Stimulated activated CD4-positive, alpha-beta T cell treated with anti-CD3 and anti-CD28 coated beads, Interleukin-1b, Interleukin-23, amount 100 ng/mL, for 48 hours (primary cell): ENCODE results near the gene SLC24A4.

Experiments
- DNase-seq: peaks from one replicate; pipeline ENCODE4 v3.0.0-alpha.2; 2020

Gene SLC24A4

DNA sequence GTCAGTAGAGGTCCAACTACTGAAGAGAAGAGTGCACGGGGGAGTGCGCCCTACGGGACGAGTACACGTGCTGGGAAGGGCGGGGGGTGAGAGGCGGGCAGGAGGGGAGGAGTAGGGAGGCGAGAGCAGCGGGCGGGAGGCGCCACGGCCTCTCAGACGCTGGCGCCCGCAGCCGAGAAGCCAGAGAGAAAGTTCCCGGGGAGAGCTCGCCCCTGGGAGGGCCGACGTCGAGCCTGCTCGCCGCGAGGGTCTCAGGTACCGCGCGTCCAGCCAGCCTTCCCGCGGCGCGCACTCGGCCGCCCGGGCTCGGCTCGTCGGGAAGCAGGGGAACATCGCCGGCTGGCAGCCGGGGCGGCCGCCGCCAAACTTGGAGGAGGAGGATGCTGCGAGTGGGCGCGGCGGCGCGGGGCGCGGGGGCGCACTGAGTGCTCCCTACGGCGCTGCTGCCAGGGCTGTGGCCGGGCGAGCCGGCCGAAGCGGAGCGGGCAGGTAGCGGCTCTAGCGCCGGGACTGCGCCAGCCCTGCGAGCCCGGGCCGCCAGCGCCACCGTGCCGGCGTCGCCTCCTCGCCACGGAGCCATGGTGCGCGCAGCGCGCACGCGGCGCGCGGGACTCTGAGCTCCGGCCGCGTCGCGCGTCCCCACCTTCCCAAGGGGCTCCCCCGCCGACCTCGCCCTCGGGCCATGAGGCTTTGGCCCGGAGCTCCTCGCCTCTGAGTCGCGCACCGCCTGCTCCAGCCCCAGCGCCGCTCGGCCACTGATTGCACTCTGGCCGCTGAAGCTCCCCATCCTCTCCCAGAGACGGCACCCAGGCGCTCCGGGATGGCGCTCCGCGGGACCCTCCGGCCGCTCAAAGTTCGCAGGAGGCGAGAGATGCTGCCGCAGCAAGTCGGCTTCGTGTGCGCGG is at the start of gene SLC24A4:
TSS of gene SLC24A4 (plus strand) at position 155 of the 905 bp plus-strand sequence. CDS start at position 821, 666 bp downstream.
- DNase-seq: no peak

DNA sequence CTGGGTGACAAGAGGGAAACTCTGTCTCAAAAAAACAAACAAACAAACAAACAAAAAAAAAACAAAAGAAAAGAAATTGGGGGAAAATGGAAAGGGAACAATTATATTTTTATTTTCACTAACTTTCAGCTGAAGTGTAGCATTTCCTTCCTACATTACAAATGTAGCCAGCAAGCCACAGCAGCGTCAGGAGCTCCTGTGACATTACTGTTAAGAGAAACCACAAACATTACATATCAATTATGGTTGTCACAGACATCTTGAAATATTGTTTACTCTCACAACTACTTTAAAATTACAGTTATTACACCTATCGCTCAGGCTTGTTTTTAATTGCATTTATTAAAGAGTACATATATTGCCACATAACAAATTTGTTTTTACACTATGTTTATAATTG is 49.8 kb upstream of the SLC24A4 start:
- DNase-seq: no peak

GRCh38 chr14:92274055-92274454 is 48.9 kb upstream of the SLC24A4 start:
- no peak for DNase-seq

DNA sequence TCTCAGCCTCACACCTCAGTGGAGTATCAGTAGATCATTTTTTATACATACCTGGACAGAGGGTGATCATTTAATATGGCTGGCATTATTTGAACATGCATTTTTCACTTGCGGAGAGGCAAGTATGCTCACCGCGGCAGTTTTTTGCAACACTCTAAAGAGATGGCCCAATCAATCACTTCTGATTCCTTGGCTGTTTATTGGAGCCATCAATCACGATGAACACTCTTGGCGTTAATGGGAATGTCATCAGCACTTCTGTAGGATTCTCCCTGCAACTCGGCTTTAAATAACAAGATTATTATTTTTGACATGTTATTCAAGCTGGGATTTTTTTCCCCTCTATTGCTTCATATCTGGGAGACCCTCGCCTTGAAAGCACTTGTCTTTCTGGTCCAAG is 46.9 kb upstream of the SLC24A4 start:
- DNase-seq: no peak

DNA sequence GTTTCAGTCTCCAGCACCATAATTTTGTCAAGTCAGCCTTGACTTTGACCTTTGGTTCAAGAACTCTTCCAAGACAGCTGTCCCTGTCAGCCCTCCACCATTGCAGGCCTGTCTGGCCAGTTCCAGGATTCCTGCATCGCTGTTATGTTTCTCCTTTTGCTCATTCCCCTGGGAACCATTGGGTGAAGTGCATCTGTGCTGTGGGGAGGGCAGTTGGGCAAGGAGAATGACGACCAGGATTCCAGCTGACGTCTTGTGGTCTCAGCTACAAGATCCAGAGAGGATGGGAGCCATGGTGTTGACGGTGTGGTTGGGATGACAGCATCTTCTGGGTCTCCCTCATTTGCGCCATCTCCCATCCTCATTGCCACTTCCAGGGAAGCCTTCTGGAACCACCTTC is 45.9 kb upstream of the SLC24A4 start:
- no peak for DNase-seq

- DNase-seq: no peak
These were observed 42.3 kb upstream of the SLC24A4 start for GRCh38 chr14:92280554-92281262.

DNA sequence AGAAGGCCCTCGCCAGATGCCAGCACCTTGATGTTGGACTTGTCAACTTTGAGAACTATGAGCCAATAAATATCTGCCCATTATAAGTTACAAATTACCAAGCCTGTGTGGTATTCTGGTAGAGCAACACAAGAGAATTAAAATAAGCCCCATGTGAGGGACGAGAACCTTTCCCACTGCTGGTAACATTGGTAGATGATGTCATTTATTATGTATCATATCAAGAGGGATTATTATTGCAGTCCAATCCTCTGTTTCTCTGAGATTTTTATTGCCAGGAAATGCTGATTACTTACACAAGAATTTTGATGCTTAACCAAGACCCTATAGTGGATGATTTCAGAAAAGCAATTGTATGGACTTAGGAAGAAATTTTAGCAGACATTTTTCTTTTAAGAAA is 40.3 kb upstream of the SLC24A4 start:
- no peak for DNase-seq

DNA sequence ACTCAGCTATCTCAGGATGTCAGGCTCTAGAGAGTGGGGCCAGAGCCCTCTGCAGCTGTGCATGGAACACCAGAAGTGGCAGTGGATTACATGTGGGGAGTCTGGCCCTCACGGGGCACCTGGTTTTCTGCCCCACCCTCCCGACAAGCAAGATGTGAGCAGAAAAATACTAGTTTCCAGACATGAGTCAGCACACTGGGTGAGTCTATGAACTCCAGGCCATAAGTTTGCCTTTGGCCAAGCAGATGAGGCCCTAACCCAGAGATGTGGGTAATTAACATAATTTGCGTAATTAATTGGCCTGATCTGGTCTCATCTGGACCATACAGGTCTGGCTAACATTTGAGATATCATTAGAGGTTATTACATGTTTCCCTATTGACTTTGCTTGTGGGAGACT is 37.7 kb upstream of the SLC24A4 start:
- no peak for DNase-seq

- DNase-seq: no peak
These were observed 35.0 kb upstream of the SLC24A4 start for GRCh38 chr14:92287987-92288386.

- DNase-seq: no peak
These were observed 33.8 kb upstream of the SLC24A4 start for GRCh38 chr14:92288994-92289660.

- DNase-seq: no peak
These were observed 30.3 kb upstream of the SLC24A4 start for GRCh38 chr14:92292673-92293072.

GRCh38 chr14:92294506-92294905 is 28.5 kb upstream of the SLC24A4 start:
- DNase-seq: no peak

DNA sequence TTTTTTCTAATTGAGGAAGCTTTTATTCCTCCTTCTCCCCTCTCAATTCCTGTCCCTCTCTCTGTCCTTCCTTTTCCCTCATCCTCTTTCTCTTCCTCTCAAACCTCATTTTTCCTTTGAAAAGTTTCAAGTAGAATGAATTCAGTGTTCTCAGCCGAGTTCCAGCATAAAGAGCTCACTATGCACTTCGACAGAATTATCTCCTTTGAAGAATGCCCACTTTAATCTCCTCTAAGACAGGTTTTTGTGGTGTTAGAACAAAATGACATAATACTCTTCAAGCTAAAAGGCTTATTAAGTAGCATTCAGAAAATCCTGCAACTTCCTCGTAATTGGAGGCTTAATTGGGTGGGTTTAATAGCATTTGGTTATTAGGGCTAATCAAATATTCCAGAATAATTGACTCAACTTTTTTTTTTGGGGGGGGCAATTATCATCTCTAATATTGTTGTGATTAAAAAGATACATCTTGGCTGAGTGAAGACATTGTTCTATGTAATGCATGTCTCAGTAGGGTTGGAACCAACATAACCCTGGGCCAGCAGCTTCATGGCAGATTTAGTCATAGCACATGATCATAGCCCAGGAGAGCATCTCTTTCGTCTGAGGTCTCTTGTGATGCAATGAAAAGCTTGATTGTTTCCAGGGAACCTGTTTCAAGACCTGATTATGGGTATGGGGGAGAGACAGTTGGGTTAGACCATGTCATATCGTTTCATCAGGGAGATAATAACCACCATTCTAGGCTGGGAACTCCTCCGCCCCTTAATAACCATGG is 25.0 kb upstream of the SLC24A4 start:
- no peak for DNase-seq

DNA sequence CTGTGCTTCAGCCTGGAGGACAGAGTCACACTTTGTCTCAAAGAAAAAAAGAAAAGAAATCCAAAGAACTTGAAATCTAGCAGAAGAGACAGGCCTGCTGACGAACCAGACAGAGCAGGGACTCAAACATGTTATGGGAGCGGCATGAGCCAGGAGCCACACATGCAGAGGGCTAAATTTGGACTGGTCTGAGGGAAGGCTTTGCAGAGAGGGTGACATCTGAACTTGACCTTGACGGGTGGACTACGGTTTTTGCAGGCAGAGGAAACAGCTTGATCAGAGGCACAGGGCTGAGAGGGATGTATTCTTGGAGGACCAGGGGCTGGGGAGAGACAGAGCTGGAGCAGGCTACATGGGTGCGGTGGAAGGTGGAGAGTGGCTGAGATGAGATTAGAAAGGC is 20.5 kb upstream of the SLC24A4 start:
- no peak for DNase-seq

- no peak for DNase-seq
These were observed 14.2 kb upstream of the SLC24A4 start for GRCh38 chr14:92308716-92309115.

- DNase-seq: no peak
These were observed 12.9 kb upstream of the SLC24A4 start for GRCh38 chr14:92309968-92310530.

- no peak for DNase-seq
These were observed 12.1 kb upstream of the SLC24A4 start for GRCh38 chr14:92310776-92311375.

DNA sequence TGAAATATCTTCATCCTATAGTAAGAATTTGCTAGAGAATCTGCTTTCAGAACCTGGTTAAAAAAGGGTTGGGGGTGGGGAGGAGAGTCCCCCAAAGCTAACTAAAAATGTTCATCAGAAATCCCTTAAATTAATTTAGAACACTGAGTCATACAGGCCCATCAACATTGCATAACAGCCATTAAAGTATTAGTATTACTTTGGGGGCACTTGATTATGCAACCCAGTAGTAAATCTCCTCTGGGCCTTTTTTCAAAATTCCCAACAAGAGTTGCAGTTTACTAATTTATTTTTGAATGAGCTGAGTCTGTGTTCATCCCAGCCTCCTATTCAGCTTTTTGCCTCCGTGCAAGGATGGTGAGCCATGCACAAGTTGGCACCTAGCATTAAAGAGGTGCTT is 8.8 kb upstream of the SLC24A4 start:
- no peak for DNase-seq

DNA sequence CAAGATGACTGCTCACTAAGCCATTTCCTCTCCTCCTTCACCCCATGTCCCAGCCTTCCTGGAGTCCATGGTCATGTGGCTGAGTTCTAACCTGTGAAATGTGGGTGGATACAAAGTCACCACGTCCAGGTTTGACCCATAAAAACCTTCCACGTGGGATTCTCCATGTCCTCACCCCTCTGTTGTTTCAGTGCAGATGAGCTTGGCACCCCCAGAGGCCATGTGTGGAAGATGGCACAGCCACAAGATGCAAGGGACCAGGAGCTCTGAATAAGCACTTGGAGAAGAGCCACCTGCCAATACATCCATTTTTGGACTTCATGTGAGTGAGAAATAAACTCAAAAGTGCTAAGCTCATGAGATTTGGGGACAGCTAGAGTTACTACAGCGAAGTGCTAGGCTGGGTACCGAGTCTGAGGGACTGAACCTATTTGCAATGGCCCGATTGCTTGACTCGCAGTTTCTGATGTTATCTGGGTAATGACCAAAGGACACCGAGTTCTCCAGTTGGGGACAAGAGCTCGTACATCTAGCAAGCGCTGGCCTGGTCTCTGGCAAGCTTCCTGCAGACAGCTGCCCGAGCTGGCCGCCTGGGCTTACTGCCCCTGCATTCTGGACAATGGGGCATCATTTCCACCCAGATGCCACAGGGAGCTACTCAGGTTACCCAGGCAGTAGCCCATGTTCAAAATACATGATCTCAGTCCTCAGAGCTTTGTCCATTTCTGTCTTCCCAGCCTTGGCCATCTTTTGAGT is 7.7 kb upstream of the SLC24A4 start:
- DNase-seq: no peak

DNA sequence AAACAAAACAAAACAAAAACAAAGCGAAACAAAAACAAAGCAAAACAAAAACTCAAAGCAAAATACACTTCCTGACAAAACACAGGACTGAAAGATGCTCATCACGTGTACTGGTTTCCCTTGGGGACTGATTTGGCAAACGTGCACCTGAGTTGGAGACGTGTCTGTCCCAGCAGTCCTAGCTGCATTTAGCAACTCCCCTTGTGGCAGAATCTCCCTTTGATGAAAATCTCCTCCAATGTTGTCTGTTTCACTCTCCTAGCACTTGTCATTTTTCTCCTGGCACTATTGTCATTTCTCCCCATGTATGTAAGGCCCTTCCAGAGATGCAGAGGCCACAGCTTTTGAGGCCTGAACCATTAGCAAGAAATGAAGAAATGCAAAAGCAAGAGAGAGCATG is 6.8 kb upstream of the SLC24A4 start:
- DNase-seq: no peak

GRCh38 chr14:92316937-92317336 is 6.0 kb upstream of the SLC24A4 start:
- no peak for DNase-seq
